ENCODE data around the gene PTPRE. TPM values are rescaled to one million over a fixed set of nuclear protein-coding genes. Genes with fewer than 3 reads are reported as not detected.

PTPRE gene
- total RNA-seq, 4 donors from 2014 or later, result 10.2 to 46.8 (median 28.8) TPM

DNA sequence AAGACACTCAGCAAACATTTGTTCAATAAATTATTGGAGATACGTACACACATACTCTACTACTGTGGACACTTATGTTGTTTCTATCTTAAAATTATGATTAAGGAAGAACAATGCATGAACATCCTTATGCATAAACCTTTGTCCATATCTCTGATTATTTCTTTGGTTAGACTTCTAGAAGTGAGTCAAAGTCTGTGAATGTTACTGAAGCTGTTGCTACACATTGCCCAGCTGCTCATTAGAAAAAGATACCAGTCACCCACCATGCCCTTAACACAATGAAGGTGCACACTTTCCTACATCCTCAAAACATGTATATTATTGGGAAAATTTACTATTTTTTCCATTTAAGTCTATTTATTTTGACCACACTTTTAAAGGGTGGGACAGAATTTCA lies 12.8 kb upstream of the PTPRE start:
- Histone ChIP-seq H3K9me3 (no peaks in the 10 kb centered on the region), H3K4me3 (no peak overlapping the region), H3K27me3 (no peaks in the 10 kb centered on the region), H3K27ac (no peak overlapping the region), H3K4me1 (peaks cover 7% of the 10 kb centered on the region), H3K36me3 (no peaks in the 10 kb centered on the region)
- DNase-seq (ENCODE audit: low spot score in 2 of 2), result no peak
- WGBS, result 83% methylated on average over 1 of the region's 1 CpG
- TF ChIP-seq POLR2AphosphoS5 (IDR thresholded peaks at IDR 0.05) (no peak), EP300 (IDR thresholded peaks at IDR 0.05) (no peak), CTCF (IDR thresholded peaks at IDR 0.05) (no peak), POLR2A (IDR thresholded peaks at IDR 0.05) (no peak)

GRCh38 chr10:127896590-127896989 lies 10.3 kb upstream of the PTPRE start:
- no peak for DNase-seq (ENCODE audit: low spot score in 2 of 2)
- Histone ChIP-seq H3K4me1 (no peaks in the 10 kb centered on the region), H3K4me3 (no peak overlapping the region), H3K9me3 (no peaks in the 10 kb centered on the region), H3K36me3 (no peaks in the 10 kb centered on the region), H3K27ac (no peak overlapping the region), H3K27me3 (no peaks in the 10 kb centered on the region)
- TF ChIP-seq EP300 (IDR thresholded peaks at IDR 0.05) (no peak), POLR2A (IDR thresholded peaks at IDR 0.05) (no peak), POLR2AphosphoS5 (IDR thresholded peaks at IDR 0.05) (no peak), CTCF (IDR thresholded peaks at IDR 0.05) (no peak)

- Histone ChIP-seq H3K27me3 (no peaks in the 10 kb centered on the region), H3K4me3 (no peak overlapping the region), H3K9me3 (no peaks in the 10 kb centered on the region), H3K4me1 (no peaks in the 10 kb centered on the region), H3K36me3 (no peaks in the 10 kb centered on the region), H3K27ac (no peak overlapping the region)
- TF ChIP-seq EP300 (IDR thresholded peaks at IDR 0.05), result no peak
- no peak for DNase-seq (ENCODE audit: low spot score in 2 of 2)
- 81% methylated on average over 2 of the region's 2 CpGs for WGBS
Measured at GRCh38 chr10:127897177-127897576, 9.7 kb upstream of the PTPRE start.

- TF ChIP-seq POLR2AphosphoS5 (IDR thresholded peaks at IDR 0.05), result no peak
- no peak for TF ChIP-seq EP300 (IDR thresholded peaks at IDR 0.05)
- TF ChIP-seq POLR2A (IDR thresholded peaks at IDR 0.05), result no peak
- no peak for TF ChIP-seq CTCF (IDR thresholded peaks at IDR 0.05)
- Histone ChIP-seq H3K4me1 (no peaks in the 10 kb centered on the region), H3K9me3 (no peaks in the 10 kb centered on the region), H3K4me3 (no peak overlapping the region), H3K27ac (no peak overlapping the region), H3K36me3 (no peaks in the 10 kb centered on the region), H3K27me3 (no peaks in the 10 kb centered on the region)
- no peak for DNase-seq (ENCODE audit: low spot score in 2 of 2)
- 74% methylated on average over 3 of the region's 3 CpGs for WGBS
Measured at GRCh38 chr10:127899766-127900387, 7.0 kb upstream of the PTPRE start.

DNA sequence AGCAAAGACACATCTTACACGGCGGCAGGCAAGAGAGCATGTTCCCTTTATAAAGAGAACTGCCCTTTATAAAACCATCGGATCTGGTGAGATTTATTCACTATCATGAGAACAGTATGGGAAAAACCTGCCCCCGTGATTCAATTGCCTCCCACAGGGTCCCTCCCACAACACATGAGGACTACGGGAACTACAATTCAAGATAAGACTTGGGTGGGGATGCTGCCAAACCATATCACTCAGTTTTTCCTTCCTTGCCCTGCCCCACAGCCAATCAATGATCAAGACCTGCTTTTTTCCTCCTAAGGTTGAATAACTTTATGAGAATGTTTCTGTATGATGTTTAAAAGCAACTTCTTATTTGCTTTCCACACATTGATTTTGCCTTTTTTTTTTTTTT lies 3.1 kb upstream of the PTPRE start:
- WGBS, result 86% methylated on average over 5 of the region's 5 CpGs
- Histone ChIP-seq H3K27ac (no peak overlapping the region), H3K36me3 (no peaks in the 10 kb centered on the region), H3K4me3 (no peak overlapping the region), H3K4me1 (peaks cover 22% of the 10 kb centered on the region), H3K27me3 (peaks cover 20% of the 10 kb centered on the region), H3K9me3 (no peaks in the 10 kb centered on the region)
- TF ChIP-seq CTCF (IDR thresholded peaks at IDR 0.05) (no peak), EP300 (IDR thresholded peaks at IDR 0.05) (no peak), POLR2A (IDR thresholded peaks at IDR 0.05) (no peak), POLR2AphosphoS5 (IDR thresholded peaks at IDR 0.05) (no peak)
- DNase-seq (ENCODE audit: low spot score in 2 of 2), result no peak
